Hepatic stellate cell (primary cell): ENCODE results near the gene CMSS1.
"Not testable (repeated sequence)": the region's sequence is repeated elsewhere in the genome, so short reads cannot be mapped to it uniquely, and the experiment has no call there.

Source experiments
- DNase-seq: peaks from one replicate; pipeline ENCODE4 v3.0.0; 2011; ENCODE audit warnings: low spot score

The CMSS1 gene

DNA sequence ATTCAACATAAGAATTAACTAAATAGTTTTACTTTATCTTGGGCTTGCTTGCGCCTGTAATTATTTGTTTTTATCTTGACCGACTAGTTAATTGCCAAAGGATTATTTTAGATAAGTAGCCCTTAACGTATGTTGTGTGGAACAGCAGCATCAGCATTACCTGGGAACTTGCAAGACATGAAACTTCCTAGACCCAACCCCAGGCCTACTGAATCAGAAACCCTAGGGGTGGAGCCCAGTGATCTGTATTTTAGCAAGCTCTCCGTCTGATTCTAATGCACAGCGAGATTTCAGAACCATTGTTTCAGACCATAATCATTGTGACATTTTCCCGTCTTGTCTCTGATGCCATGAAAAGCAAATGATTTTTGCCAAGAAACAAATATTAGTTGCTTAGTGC, 265.5 kb downstream of the CMSS1 start:
- DNase-seq: no peak

- no peak for DNase-seq
These were observed 266.6 kb downstream of the CMSS1 start for GRCh38 chr3:100084100-100084806.

DNA sequence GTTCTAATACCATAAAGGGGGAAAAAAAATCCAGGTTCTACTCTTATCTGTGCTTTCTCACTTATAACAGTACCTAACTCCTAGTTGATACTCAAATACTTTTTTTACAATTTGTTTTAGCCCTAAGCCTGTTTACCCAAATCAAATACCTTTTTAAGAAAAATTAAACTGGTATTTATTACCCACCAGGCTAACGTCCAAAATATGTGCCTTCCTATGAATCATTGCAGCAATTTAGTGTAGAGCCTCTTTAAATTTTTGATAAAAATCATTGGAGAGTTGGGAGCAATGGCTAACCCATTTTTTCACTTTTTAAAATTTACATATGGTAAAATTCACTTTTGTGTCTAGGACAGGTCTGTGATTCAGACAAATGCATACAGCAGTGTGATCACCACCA, 268.7 kb downstream of the CMSS1 start:
- no peak for DNase-seq

- no peak for DNase-seq
These were observed 269.5 kb downstream of the CMSS1 start for GRCh38 chr3:100087198-100087597.

GRCh38 chr3:100088735-100089368, 271.2 kb downstream of the CMSS1 start:
- no peak for DNase-seq

- no peak for DNase-seq
These were observed 272.4 kb downstream of the CMSS1 start for GRCh38 chr3:100089812-100090668.

- no peak for DNase-seq
These were observed 273.0 kb downstream of the CMSS1 start for GRCh38 chr3:100090669-100091005.

GRCh38 chr3:100093831-100094230, 276.2 kb downstream of the CMSS1 start:
- no peak for DNase-seq

GRCh38 chr3:100096286-100096685, 278.6 kb downstream of the CMSS1 start:
- DNase-seq: not testable (repeated sequence)

DNA sequence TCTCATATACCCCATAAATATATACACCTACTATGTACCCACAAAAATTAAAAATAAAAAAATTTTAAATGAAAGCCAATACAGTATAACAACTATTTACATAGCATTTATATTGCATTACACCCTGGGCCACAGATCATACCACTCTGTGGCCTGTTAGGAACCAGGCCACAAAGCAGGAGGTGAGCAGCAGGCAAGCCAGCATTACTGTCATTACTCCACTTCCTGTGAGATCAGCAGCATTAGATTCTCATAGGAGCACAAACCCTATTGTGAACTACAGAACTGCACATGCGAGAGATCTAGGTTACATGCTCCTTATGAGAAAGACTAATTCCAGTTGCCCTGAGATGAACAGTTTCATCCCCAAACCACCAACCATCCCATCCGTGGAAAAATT, 279.2 kb downstream of the CMSS1 start:
- DNase-seq: no peak

- DNase-seq: no peak
These were observed 280.5 kb downstream of the CMSS1 start for GRCh38 chr3:100097919-100098783.

GRCh38 chr3:100098784-100099070, 281.1 kb downstream of the CMSS1 start:
- no peak for DNase-seq

- no peak for DNase-seq
These were observed 282.0 kb downstream of the CMSS1 start for GRCh38 chr3:100099621-100100020.

DNA sequence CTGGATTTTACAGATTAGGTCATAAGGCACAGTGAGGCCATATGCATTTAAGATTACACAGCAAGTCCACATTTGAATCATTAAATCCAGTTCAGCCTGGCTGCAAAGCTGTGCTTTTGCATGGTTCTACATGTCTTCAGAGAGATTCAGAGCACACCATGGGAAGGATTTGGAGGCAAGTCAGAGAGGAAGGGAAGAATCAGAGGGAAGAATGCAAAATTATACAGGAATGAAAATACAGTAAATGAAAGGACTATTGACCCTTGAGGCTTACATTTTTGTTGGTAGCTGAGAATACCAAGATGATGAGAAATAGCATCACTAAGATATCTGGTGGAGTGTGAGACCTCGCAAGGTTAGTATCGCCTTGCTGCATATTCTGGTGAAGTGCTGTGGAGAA, 282.8 kb downstream of the CMSS1 start:
- no peak for DNase-seq

DNA sequence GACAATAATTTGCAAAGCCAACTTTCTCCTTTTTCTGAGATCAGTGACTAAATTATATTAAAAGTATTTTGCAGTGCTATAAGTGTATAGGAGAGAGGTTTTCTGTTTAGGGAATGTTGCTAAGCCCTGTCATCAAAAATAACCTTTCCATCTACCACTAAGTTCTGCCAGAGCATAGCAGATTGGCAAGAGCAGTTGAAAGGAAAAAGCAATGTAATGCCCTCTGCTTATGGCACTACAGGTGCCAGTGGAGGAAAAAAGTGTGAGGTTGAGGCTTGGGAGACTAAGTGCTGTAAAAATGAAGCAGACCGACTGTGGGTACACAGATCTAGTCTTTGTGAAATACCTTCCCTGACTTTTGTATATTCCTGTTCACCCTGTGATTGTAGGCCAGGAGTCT, 285.1 kb downstream of the CMSS1 start:
- DNase-seq: no peak

- DNase-seq: no peak
These were observed 286.1 kb downstream of the CMSS1 start for GRCh38 chr3:100103558-100104441.

DNA sequence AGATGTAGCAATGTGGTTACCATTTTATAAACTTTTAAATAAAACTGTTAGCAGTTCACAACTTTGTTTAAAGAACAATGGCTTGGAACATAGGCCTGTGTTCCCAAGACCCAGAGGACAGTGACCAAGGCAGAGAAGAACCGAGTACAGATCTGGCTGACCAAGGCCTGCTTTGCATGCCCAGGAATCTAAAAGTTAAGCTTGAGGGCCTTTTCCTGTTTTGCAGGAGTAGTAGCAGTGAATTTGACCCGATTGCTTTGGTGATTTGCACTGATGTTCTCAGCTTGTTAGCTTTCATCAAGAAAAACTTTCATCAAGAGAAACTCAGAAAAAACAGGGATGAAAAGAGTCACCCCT, 286.8 kb downstream of the CMSS1 start:
- no peak for DNase-seq

DNA sequence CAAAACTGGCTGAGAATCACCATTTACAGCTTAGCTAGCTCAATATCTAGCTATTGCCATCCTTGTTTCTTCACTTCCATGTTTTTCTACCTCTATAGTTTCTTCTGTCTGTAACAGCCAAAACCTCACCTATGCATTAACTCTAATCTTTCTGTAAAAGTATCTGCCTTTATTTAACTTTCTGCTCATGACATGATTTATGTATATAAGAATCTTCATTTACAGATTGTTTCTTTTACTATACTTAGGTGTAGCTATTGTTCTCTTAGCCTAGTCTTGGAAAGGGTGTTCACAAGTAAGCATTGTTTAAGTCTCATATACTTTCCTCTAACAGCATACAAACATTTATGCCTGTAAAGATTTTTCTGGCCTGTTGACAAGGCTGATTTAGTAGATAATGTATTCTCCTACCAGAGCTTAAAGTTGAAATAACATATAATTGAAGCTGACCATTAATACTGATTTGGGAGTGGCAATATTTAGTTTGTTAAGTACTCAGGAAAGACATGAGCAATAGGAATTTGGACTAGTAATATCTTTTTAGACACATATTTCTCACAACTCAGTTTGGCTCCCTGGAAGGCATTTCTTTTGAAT, 287.3 kb downstream of the CMSS1 start:
- DNase-seq: no peak

- DNase-seq: no peak
These were observed 287.8 kb downstream of the CMSS1 start for GRCh38 chr3:100105501-100105900.

DNA sequence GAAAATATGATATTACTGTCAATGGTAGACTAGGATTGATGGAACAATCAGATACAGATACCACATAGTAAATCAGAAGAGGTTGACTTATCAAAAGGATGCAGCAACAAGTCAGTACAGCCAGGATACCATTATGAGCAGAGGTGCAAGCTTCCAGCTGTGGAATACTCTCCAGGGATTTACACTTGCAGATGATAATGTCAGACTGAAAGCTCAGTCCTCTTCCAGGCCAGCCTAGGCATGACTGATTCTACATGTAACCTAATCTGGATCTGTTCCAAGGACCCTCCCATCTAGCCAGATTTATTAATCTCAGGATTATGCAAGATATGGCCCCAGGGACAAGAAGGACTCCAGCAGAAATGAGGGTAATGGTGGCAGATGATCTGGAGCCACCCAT, 288.4 kb downstream of the CMSS1 start:
- DNase-seq: no peak

DNA sequence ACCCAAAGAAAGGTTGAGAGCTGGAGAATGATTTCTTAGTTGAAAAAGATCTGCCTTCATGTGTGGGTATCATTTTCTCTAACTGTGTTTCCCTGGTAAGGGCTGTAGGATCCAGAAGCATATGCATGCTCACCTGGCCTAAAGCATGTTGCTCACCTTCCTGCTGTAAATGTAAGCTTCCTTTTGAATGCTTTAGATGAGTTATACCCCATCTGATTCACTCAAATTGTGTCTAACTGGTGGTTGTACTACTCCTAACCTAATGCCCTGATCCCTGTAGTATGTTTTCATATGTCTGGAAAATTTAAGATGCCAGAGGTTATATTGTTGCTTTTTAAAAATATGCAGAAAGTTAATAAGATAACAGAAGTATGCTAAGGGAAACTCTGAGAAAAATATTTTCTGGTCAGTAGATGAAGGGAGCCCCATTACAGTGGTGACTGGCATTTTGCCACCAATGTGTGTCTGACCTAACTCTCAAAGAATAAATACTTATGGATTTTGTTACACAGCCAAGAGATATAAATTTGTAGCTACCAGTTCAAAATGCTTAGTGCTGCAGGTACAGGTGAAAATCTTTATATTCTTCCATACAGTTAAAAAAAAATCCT, 289.0 kb downstream of the CMSS1 start:
- no peak for DNase-seq
